Osteoblast (primary cell): Measurements from ENCODE around the gene PCBD2. TPM values are rescaled to one million over a fixed set of nuclear protein-coding genes. Genes with fewer than 3 reads are reported as not detected.

Experiments used
- DNase-seq: peaks from one replicate; pipeline ENCODE4 v3.0.0; 2011; ENCODE audit warnings: low spot score, mixed read lengths; ENCODE audit not compliant: insufficient read length; ENCODE audit errors: missing footprints
- H2AFZ ChIP-seq: 2 replicates; pipeline ENCODE4 v1.6.0; 2011; ENCODE audit warnings: mild to moderate bottlenecking, low read length
- H3K27ac ChIP-seq: 2 replicates; pipeline ENCODE4 v1.5.1; 2011; ENCODE audit warnings: mild to moderate bottlenecking, low read depth, low read length, moderate library complexity
- H3K27me3 ChIP-seq: 2 replicates; pipeline ENCODE4 v1.6.0; 2012; ENCODE audit warnings: mild to moderate bottlenecking, control low read depth, inconsistent platforms, low read length, moderate library complexity; ENCODE audit not compliant: insufficient read depth
- H3K36me3 ChIP-seq: 2 replicates; pipeline ENCODE4 v1.5.1; 2011; ENCODE audit warnings: mild to moderate bottlenecking, low read length, control low read depth, moderate library complexity; ENCODE audit not compliant: insufficient read depth
- H3K4me1 ChIP-seq: 2 replicates; pipeline ENCODE4 v1.5.1; 2011; ENCODE audit warnings: mild to moderate bottlenecking, low read length, control low read depth, moderate library complexity; ENCODE audit not compliant: insufficient read depth
- H3K4me2 ChIP-seq: 2 replicates; pipeline ENCODE4 v1.6.0; 2011; ENCODE audit warnings: mild to moderate bottlenecking, low read length; ENCODE audit not compliant: insufficient read depth
- H3K4me3 ChIP-seq: fragments of 200-600 bp; sonication (generic); 3 replicates; pipeline ENCODE4 v1.5.1; 2012; ENCODE audit warnings: mild to moderate bottlenecking, low read length, inconsistent platforms; ENCODE audit not compliant: insufficient read depth
- H3K79me2 ChIP-seq: 2 replicates; pipeline ENCODE4 v1.6.0; 2012; ENCODE audit warnings: mild to moderate bottlenecking, low read length, control low read depth, inconsistent platforms; ENCODE audit not compliant: insufficient read depth
- H3K9me3 ChIP-seq: 2 replicates; pipeline ENCODE4 v1.5.1; 2011; ENCODE audit warnings: low read depth, low read length, control low read depth
- H4K20me1 ChIP-seq: 2 replicates; pipeline ENCODE4 v1.6.0; 2012; ENCODE audit warnings: mild to moderate bottlenecking, low read length, control low read depth; ENCODE audit not compliant: insufficient read depth
- CTCF ChIP-seq: IDR thresholded peaks from 2 replicates; pipeline ENCODE4 v1.5.1; 2011; ENCODE audit warnings: mild to moderate bottlenecking, low read depth, low read length, moderate library complexity; ENCODE audit errors: extremely low read depth
- total RNA-seq: library from RNA; depleted of rRNA; stranded (reverse); fragments of >200 nt; gene quantifications from 2 replicates; pipeline ENCODE4 v1.2.3, GENCODE V29; 2012

Gene PCBD2
- total RNA-seq, 1 donor, result 6.5 TPM

GRCh38 chr5:134889335-134889734 lies 15.6 kb upstream of the PCBD2 start:
- Histone ChIP-seq H3K4me2 (no peak overlapping the region), H3K27ac (no peak overlapping the region), H2AFZ (no peak overlapping the region), H3K79me2 (peaks cover 42% of the 10 kb centered on the region), H3K27me3 (no peaks in the 10 kb centered on the region), H4K20me1 (peaks cover 23% of the 10 kb centered on the region), H3K36me3 (peaks cover 8% of the 10 kb centered on the region), H3K4me3 (no peak overlapping the region), H3K9me3 (no peaks in the 10 kb centered on the region), H3K4me1 (no peaks in the 10 kb centered on the region)
- no peak for DNase-seq
- TF ChIP-seq CTCF, result no peak

- no peaks in the 10 kb centered on the region for H3K27me3 ChIP-seq
- H3K4me2 ChIP-seq, result no peak overlapping the region
- H4K20me1 ChIP-seq, result peaks cover 9% of the 10 kb centered on the region
- peaks cover 27% of the 10 kb centered on the region for H3K79me2 ChIP-seq
- H3K9me3 ChIP-seq, result no peaks in the 10 kb centered on the region
- DNase-seq, result no peak
- no peak overlapping the region for H3K27ac ChIP-seq
- H3K4me3 ChIP-seq, result no peak overlapping the region
- H2AFZ ChIP-seq, result no peak overlapping the region
- peaks cover 8% of the 10 kb centered on the region for H3K36me3 ChIP-seq
- TF ChIP-seq CTCF, result no peak
- H3K4me1 ChIP-seq, result no peaks in the 10 kb centered on the region
These were observed 13.5 kb upstream of the PCBD2 start for GRCh38 chr5:134891473-134891872.

GRCh38 chr5:134892282-134892681 lies 12.6 kb upstream of the PCBD2 start:
- no peak overlapping the region for H3K4me2 ChIP-seq
- H3K79me2 ChIP-seq, result peaks cover 23% of the 10 kb centered on the region
- H3K4me1 ChIP-seq, result no peaks in the 10 kb centered on the region
- H3K36me3 ChIP-seq, result peaks cover 10% of the 10 kb centered on the region
- H4K20me1 ChIP-seq, result peaks cover 5% of the 10 kb centered on the region
- H3K4me3 ChIP-seq, result no peak overlapping the region
- H2AFZ ChIP-seq, result no peak overlapping the region
- no peak for TF ChIP-seq CTCF
- no peaks in the 10 kb centered on the region for H3K9me3 ChIP-seq
- no peak overlapping the region for H3K27ac ChIP-seq
- H3K27me3 ChIP-seq, result no peaks in the 10 kb centered on the region
- DNase-seq, result no peak

GRCh38 chr5:134892926-134893325 lies 12.0 kb upstream of the PCBD2 start:
- Histone ChIP-seq H3K79me2 (peaks cover 17% of the 10 kb centered on the region), H3K4me3 (no peak overlapping the region)
- DNase-seq, result no peak

More at GRCh38 chr5:134892926-134893325, 12.0 kb upstream of the PCBD2 start:
- H3K9me3 ChIP-seq, result no peaks in the 10 kb centered on the region
- H3K27ac ChIP-seq, result no peak overlapping the region
- no peak overlapping the region for H3K4me2 ChIP-seq
- peaks cover 10% of the 10 kb centered on the region for H3K36me3 ChIP-seq
- no peaks in the 10 kb centered on the region for H3K4me1 ChIP-seq
- H2AFZ ChIP-seq, result no peak overlapping the region
- no peaks in the 10 kb centered on the region for H4K20me1 ChIP-seq
- H3K27me3 ChIP-seq, result no peaks in the 10 kb centered on the region
- no peak for TF ChIP-seq CTCF
